HUDEP-2 (cell line): Measurements from ENCODE around the gene OPN3.
A peak's percentile ranks its signal among the peaks of the same experiment; 100 is the strongest.

Experiments
- DNase-seq, 76 experiments: peaks; one replicate each; lab custom pipeline; 2025; ENCODE audit not compliant: unreplicated experiment in 76 of 76; lab: John Stamatoyannopoulos, UW

Gene OPN3

GRCh38 chr1:241646201-241646600 lies 6.0 kb upstream of the OPN3 start:
- no peak for DNase-seq

GRCh38 chr1:241645199-241645598 lies 5.0 kb upstream of the OPN3 start:
- DNase-seq = no peak

- no peak for DNase-seq
Measured at GRCh38 chr1:241644259-241644658, 4.1 kb upstream of the OPN3 start.

- no peak for DNase-seq
Measured at GRCh38 chr1:241642593-241642944, 2.4 kb upstream of the OPN3 start.

- DNase-seq = no peak
Measured at GRCh38 chr1:241641773-241642592, 1.8 kb upstream of the OPN3 start.

- no peak for DNase-seq
Measured at GRCh38 chr1:241640867-241641622, 876 bp upstream of the OPN3 start.

GRCh38 chr1:241639623-241640148 lies 483 bp downstream of the OPN3 start:
- peak in 43 of 76 experiments; percentile 11 to 78 (median 50) for DNase-seq

- peak in 4 of 76 experiments; percentile 3 to 21 (median 7) for DNase-seq
Measured at GRCh38 chr1:241638909-241639622, 1.1 kb downstream of the OPN3 start.

GRCh38 chr1:241638099-241638682 lies 2.0 kb downstream of the OPN3 start:
- no peak for DNase-seq

- peak in 1 of 76 experiments; percentile 5 for DNase-seq
Measured at GRCh38 chr1:241637604-241638003, 2.6 kb downstream of the OPN3 start.

GRCh38 chr1:241637046-241637590 lies 3.1 kb downstream of the OPN3 start:
- DNase-seq = no peak

GRCh38 chr1:241636291-241636690 lies 3.9 kb downstream of the OPN3 start:
- no peak for DNase-seq

- no peak for DNase-seq
Measured at GRCh38 chr1:241635556-241636152, 4.5 kb downstream of the OPN3 start.

GRCh38 chr1:241632987-241633386 lies 7.2 kb downstream of the OPN3 start:
- no peak for DNase-seq

- no peak for DNase-seq
Measured at GRCh38 chr1:241631674-241632073, 8.5 kb downstream of the OPN3 start.

- DNase-seq = no peak
Measured at GRCh38 chr1:241630899-241631298, 9.3 kb downstream of the OPN3 start.

GRCh38 chr1:241630476-241630875 lies 9.7 kb downstream of the OPN3 start:
- no peak for DNase-seq

- DNase-seq = no peak
Measured at GRCh38 chr1:241630005-241630404, 10.2 kb downstream of the OPN3 start.

- DNase-seq = peak in 24 of 76 experiments; percentile 8 to 60 (median 34)
Measured at GRCh38 chr1:241627453-241628259, 12.5 kb downstream of the OPN3 start.
